Measurements from ENCODE around the gene DHRS11. TPM values are rescaled to one million over a fixed set of nuclear protein-coding genes. Genes with fewer than 3 reads are reported as not detected.

Gene DHRS11
- total RNA-seq, 2 donors from 2014 or later = 10.1 to 17.3 TPM

DNA sequence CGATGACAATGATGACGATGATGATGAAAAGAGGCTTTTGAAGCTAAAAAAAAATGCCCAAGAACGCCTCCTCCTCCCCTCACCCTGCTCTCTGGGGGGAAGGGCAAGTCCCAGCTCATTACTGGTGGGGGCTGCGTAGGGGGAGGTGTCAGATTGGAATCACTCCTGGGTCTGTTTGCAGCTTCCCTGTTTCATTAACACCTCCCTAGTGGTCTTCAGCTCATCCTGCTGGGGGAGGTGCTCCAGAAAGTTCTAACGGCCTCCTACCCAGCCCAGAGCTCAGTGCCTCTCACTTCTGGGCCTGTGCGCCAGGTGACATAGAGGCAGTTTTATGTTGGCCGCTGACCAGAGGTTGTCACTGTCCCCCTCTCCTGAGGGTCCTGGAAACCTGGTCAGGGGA, 22.4 kb downstream of the DHRS11 start:
- Histone ChIP-seq H3K9me3 (no peaks in the 10 kb centered on the region), H3K4me1 (ENCODE audit: control insufficient read depth in 1 of 2, low read depth in 2 of 2) (peaks cover 0 to 1% of the 10 kb centered on the region in 2 donors), H3K27ac (no peak overlapping the region), H3K27me3 (replicated peaks; ENCODE audit: insufficient read depth) (no peaks in the 10 kb centered on the region), H3K4me3 (no peak overlapping the region), H3K36me3 (no peaks in the 10 kb centered on the region)
- ATAC-seq (ENCODE audit: insufficient number of reproducible peaks, low FRiP score, low read depth) (no peak), DNase-seq (ENCODE audit: low spot score) (no peak)
- TF ChIP-seq, protein P1, sequence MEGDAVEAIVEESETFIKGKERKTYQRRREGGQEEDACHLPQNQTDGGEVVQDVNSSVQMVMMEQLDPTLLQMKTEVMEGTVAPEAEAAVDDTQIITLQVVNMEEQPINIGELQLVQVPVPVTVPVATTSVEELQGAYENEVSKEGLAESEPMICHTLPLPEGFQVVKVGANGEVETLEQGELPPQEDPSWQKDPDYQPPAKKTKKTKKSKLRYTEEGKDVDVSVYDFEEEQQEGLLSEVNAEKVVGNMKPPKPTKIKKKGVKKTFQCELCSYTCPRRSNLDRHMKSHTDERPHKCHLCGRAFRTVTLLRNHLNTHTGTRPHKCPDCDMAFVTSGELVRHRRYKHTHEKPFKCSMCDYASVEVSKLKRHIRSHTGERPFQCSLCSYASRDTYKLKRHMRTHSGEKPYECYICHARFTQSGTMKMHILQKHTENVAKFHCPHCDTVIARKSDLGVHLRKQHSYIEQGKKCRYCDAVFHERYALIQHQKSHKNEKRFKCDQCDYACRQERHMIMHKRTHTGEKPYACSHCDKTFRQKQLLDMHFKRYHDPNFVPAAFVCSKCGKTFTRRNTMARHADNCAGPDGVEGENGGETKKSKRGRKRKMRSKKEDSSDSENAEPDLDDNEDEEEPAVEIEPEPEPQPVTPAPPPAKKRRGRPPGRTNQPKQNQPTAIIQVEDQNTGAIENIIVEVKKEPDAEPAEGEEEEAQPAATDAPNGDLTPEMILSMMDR (IDR thresholded peaks at IDR 0.05) = no peak

DNA sequence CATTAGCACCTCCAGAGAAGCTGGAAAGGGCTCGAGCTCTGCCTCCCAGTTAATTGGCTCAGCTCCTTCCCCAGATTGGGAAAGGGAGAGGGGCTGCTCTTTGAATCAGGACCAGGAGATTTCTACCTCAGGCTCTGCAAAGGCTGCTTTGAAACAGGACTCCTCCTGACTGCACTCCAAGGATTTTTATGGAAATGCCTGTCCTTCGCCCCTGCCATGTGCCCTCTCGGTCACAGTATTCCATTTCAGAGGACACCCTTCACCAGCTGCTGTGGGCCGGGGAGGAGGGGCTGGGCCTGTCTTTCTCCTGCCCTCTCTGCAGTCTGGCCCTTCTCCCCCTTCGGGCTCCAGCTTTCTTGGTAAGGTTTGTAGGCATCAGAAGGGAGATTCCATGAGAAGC, 23.3 kb downstream of the DHRS11 start:
- H3K27ac ChIP-seq = no peak overlapping the region
- DNase-seq (ENCODE audit: low spot score) (no peak), ATAC-seq (ENCODE audit: insufficient number of reproducible peaks, low FRiP score, low read depth) (no peak)
- TF ChIP-seq, protein P1 (IDR thresholded peaks at IDR 0.05) = no peak
- H3K4me3 ChIP-seq = no peak overlapping the region
- no peaks in the 10 kb centered on the region for H3K36me3 ChIP-seq
- H3K4me1 ChIP-seq (ENCODE audit: control insufficient read depth in 1 of 2, low read depth in 2 of 2) = no peaks in the 10 kb centered on the region
- H3K27me3 ChIP-seq (replicated peaks; ENCODE audit: insufficient read depth) = no peaks in the 10 kb centered on the region
- H3K9me3 ChIP-seq = no peaks in the 10 kb centered on the region

DNA sequence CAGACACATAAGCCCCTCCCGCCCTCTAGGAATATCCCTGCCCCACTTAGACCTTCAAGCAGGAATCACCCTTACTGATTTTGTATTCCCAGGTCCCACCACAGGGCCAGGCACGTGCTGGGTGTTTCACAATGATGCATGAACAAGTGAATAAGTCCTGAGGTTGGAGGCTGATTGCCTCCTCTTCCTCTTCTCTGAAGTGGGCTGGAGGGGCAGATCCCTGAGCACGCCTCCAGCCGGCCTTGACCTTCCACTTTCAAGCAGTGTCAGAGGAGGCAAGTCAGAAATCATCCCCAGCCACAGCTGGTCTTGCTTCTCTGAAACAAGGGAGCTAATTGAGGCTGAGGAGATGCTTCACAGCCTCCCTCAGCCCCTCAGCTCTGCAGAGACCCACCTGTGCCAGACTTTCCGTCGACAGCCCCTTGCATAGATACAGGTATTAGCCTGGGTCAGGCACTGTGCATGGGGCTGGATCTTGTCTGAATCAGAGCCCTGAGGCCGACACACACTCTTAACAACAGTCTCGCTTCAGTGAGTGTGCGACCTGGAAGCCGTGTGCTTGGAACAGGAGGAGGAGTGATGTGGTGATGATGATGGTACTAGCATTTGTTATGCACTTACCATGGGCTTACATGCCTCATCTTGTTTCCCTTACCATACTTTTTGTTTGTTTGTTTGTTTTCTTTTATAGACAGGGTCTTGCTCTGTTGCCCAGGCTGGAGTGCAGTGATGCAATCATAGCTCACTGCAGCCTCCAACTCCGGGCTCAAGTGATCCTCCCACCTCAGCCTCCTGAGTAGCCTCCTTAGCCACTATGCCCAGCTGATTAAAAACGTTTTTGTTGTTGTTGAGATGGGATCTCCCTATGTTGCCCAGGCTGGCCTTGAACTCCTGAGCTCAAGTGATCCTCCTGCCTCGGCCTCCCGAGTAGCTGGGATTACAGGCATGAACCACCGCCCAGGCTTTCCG, 24.7 kb downstream of the DHRS11 start:
- Histone ChIP-seq H3K4me3 (no peak overlapping the region), H3K36me3 (no peaks in the 10 kb centered on the region), H3K4me1 (ENCODE audit: control insufficient read depth in 1 of 2, low read depth in 2 of 2) (no peaks in the 10 kb centered on the region), H3K27ac (no peak overlapping the region), H3K27me3 (replicated peaks; ENCODE audit: insufficient read depth) (no peaks in the 10 kb centered on the region), H3K9me3 (no peaks in the 10 kb centered on the region)
- TF ChIP-seq, protein P1 (IDR thresholded peaks at IDR 0.05) = no peak
- DNase-seq (ENCODE audit: low spot score) (no peak), ATAC-seq (ENCODE audit: insufficient number of reproducible peaks, low FRiP score, low read depth) (no peak)

DNA sequence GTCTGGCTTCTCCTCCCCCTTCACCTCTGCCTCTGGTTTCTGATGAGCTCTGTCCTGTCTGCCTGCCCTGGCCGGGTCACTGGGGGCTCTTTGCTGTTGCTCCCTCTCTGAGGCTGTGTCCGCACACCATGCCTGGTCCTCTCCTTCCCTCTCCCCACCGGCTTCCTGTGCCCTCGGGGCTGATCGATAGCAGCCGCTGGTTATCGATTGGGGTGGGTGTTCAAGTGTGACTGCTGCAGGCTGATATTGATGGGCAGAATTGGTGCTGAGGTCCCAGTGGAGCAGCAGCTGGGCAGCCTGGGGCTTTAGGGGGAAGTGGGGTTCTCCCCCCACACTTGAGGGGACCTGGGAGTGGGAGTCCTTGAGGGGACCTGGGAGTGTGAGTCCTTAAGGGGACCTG, 26.1 kb downstream of the DHRS11 start:
- Histone ChIP-seq H3K27me3 (replicated peaks; ENCODE audit: insufficient read depth) (no peaks in the 10 kb centered on the region), H3K9me3 (no peaks in the 10 kb centered on the region), H3K4me1 (ENCODE audit: control insufficient read depth in 1 of 2, low read depth in 2 of 2) (no peaks in the 10 kb centered on the region), H3K36me3 (no peaks in the 10 kb centered on the region), H3K4me3 (no peak overlapping the region), H3K27ac (no peak overlapping the region)
- no peak for DNase-seq (ENCODE audit: low spot score)
- TF ChIP-seq, protein P1 (IDR thresholded peaks at IDR 0.05) = no peak
- ATAC-seq (ENCODE audit: insufficient number of reproducible peaks, low FRiP score, low read depth) = no peak

DNA sequence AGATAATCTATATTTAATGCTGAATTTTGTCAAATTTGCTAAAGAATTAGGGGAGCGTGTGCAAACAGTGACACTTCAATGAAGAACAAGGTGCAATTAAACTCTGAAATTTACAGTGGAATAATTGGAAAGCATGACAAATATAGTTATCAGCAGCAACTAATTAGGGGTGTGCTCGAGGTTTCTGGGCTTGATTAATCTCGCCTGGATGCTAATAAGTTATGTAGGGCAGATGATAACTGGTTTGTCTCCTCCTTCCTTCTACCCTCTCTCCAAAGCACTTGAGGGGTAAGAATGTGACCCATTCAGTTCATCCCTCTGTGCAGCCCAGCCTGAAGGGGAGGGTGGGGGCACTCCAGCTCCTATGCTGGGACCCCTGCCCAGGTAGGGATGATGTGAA, 31.6 kb downstream of the DHRS11 start:
- ATAC-seq (ENCODE audit: insufficient number of reproducible peaks, low FRiP score, low read depth) (no peak), DNase-seq (ENCODE audit: low spot score) (no peak)
- Histone ChIP-seq H3K36me3 (no peaks in the 10 kb centered on the region), H3K27me3 (replicated peaks; ENCODE audit: insufficient read depth) (no peaks in the 10 kb centered on the region), H3K27ac (no peak overlapping the region), H3K4me3 (no peak overlapping the region), H3K9me3 (no peaks in the 10 kb centered on the region), H3K4me1 (ENCODE audit: control insufficient read depth in 1 of 2, low read depth in 2 of 2) (no peaks in the 10 kb centered on the region)
- TF ChIP-seq, protein P1 (IDR thresholded peaks at IDR 0.05) = no peak

All from thoracic aorta (tissue), 2 donors.